Measurements from ENCODE around the gene MFSD12. TPM values are rescaled to one million over a fixed set of nuclear protein-coding genes. Genes with fewer than 3 reads are reported as not detected.

Gene MFSD12
- total RNA-seq, 1 experiment from 2014 or later, result 115 TPM

DNA sequence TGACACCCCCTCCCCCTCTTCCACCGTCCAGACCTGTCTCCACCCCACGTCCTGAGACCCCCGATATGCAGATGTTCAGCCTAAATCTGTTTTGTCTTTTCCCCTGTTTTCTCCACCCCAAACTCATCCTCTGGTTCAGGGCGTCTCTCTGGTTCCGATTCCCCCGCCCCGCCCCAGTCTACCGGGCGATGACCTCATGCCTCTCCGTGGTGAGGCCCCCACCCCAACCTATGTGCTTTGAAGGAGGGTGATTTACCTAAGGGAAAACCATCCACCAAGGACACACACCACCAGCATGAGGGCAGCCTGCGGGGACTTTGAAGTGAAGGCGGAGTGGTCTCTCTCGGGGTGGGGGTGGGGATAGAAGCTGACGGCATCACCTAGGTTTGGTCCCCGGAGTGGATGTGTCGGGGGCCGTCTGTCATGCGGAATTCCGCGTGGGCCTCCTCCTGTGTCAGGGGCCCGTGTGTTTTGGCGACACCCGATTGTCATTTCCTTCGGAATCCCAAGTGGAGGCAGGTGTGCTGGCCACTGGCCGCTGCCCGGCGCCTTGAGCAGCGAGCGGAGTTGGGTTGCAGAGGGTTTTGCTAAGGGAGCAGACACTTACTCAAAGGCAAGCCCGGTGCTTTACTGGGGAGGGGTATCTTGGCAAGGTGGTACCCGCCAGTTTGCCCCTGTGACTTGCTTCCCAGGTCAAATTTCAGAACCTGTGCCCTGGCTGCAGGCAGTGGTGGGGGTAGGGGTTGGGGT lies 49.8 kb downstream of the MFSD12 start:
- no peak for DNase-seq (ENCODE audit: low read depth)

- peak; percentile 18 for DNase-seq (ENCODE audit: low read depth)
Observed at GRCh38 chr19:3506384-3507340, 50.7 kb downstream of the MFSD12 start.

DNA sequence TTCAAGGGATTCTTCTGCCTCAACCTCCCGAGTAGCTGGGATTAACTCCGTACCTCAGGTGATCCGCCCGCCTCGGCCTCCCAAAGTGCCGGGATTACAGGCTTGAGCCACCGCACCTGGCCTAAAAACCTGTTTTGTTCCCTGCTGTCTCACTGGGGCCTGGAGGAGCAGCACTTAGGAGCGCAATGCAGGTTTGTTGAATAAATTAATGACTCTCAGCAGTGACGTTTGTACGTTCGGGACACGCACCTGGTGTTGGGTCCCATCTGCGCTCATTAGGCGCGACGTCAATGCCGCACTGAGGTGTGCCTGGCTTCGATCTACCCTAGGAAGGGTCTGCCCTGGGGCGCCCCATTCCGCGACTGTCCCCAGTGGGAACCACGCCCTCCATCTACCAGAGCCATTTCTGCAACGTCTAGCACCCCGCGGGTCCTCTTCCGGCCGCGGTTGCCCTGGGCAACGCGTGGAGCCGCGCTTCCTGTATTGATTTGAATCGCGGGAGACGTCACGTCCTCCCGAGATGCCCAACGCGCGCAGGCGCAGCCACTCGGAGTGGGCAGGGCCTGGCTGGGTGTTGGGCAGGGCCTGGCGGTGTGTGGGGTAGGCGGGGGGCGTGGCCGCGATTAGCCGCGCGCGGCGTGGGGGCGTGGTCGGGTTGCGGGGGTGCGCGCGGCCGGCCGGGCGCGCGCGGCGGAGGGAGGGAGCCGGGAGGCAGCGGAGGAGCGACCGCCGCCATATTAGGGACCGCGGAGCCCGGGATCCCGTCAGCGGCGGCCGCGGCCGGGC lies 51.6 kb downstream of the MFSD12 start, which contains the start of gene FZR1:
TSS of gene FZR1 (plus strand) at position 714 of the 786 bp plus-strand sequence. CDS start 16,679 bp downstream, outside the sequence.
- DNase-seq (ENCODE audit: low read depth), result peak; percentile 98

- no peak for DNase-seq (ENCODE audit: low read depth)
Observed at GRCh38 chr19:3504735-3505134, 52.7 kb downstream of the MFSD12 start.

DNA sequence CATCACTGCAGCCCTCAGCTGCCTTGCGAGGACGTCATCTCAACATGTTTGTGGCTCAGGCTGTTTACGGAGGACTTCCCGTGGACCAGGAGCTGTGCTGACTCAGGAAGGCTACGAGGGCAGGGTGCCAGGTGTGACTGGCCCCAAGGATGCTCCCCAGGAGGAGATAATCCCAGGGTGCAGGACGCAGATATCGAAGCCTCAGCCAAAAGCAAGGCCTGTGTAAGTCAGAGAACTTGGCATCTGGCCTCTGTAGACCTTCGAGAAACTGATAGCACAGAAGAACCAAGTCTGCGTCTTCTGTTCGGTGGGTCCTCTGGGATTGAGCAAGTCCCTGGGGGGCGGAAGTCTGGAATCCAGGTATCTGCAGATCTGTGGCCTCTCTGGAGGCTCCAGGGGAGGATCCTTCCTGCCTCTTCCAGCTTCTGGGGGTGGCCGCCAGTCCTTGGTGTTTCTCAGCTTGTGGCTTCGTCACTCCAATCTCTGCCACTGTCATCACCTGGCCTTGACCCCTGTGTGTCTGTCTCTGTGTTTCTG lies 54.3 kb downstream of the MFSD12 start:
- DNase-seq (ENCODE audit: low read depth), result no peak

DNA sequence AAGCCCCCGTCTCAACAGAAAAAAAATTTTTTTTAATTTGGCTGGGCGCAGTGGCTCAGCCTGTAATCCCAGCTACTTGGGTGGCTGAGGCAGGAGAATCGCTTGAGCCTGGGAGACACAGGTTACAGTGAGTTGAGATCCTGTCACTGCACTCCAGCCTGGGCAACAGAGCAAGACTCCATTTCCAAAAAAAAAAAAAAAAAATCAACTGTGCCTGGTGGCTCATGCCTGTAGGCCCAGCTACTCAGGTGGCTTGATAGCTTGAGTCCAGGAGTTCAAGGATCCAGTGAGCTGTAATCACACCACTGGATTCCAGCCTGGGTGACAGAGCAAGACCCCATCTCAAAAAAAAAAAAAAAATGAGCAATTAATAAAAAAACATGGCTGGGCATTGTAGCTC lies 55.6 kb downstream of the MFSD12 start:
- no peak for DNase-seq (ENCODE audit: low read depth)

- DNase-seq (ENCODE audit: low read depth), result peak; percentile 94
Observed at GRCh38 chr19:3500429-3501101, 56.8 kb downstream of the MFSD12 start, which contains the start of gene DOHH. Gene DOHH (minus strand): TSS chr19:3500674. CDS start chr19:3496814, 3,860 bp downstream.

- DNase-seq (ENCODE audit: low read depth), result no peak
Observed at GRCh38 chr19:3499738-3500428, 57.5 kb downstream of the MFSD12 start.

DNA sequence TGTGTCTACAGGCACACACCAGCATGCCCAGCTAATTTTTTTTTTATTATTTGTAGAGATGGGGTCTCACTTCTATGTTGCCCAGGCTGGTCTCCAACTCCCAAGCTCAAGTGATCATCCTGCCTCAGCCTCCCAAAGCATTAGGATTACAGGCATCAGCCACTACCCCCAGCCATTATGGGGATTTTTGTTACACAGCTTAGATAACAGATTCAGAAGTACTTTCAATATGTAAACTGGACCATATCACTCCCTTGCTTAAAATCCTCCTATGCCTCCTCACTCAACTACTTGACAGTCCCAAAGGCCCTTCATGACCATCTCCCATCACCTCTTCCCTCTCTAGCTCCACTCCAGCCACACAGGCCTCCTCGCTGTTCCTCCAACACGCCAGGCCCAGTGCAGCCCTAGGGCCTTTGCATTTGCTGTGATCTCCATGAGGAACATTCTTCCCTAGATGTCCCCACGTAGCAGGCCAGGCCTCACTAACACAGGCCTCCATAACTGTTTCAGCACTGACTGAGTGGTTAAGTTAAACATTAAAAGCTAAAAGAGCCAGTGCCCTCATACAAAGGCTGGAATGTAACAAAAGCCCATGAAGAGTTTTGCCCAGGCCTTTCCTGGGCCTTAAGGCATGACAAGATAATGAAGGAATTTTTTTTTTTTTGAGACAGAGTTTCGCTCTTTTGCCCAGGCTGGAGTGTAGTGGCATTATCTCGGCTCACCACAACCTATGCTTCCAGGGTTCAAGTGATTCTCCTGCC lies 59.4 kb downstream of the MFSD12 start:
- DNase-seq (ENCODE audit: low read depth), result no peak

DNA sequence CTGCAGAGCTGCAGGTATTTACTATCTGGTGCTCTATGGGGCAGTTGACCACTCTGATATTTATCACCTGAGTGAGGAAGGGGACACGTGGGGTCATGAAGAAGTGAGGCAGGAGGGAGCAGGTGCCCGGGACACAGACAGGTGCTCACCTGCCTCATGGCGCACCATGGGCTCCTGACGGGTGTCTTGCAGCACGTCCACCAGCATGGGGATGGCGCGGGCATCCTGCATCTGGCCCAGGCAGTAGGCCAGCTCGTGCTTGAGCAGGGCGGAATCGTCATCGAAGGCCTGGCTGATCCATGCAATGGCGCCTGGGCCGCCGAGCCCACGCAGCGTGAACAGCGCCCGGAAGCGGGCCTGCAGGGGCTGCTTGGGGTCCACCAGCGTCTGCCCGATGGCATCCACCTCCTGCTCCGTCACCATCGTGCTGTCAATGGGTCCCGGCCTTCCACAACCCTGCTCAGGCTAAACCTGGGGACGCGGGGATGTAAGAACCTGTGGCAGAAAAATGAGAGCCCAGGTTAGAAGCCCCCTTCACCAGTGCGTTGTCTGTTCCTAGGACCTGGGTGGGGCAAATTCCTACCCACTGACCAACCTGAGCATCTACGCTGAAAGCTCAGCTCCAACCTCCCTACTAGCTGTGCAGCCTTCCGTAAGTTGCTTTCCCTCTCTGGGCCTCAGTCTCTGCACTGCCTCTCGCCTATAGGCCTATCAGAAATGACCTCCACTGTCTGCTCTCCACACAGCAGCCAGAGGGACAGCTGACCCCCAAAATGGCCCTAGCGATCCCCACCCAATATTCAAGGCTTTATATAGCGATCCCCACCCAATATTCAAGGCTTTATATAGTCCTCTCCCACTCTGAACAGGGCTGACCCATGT lies 60.8 kb downstream of the MFSD12 start:
- no peak for DNase-seq (ENCODE audit: low read depth)

DNA sequence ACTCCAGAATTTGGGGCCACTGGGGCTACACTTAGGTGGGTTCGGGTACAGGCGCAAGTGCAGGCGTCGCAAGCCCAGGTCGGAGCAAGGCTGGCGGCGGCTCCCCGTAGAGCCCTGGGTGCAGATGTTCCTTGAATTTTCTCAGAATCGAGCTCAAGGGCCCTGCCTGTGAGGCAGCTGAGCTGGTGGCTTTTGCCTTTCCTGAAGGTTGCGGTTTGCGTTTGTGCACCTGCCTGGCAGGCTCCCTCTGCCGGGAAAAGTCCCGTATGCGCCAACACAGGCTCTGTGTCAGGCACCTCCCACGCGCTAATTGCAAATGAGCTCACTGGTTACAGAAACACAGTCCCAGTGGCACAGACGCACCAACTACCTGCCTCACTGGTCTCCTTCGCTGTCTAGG lies 62.8 kb downstream of the MFSD12 start:
- no peak for DNase-seq (ENCODE audit: low read depth)

Other genes with a start within 250 kb of the MFSD12 start
- 53.3 and 61.3 TPM in 2 replicates for gene NFIC, start 191.0 kb downstream of the MFSD12 start, total RNA-seq (2014; rRNA removed)
- gene SMIM24, start 77.1 kb downstream of the MFSD12 start, total RNA-seq (2014; rRNA removed), result 0.40 TPM in 1 of 2 replicates, not detected in the other
- gene SMIM44, start 74.1 kb downstream of the MFSD12 start, total RNA-seq (2014; rRNA removed), result not detected in 2 replicates
- gene DOHH, start 56.9 kb downstream of the MFSD12 start, total RNA-seq (2014; rRNA removed), result 25.0 and 26.2 TPM in 2 replicates
- gene FZR1, start 51.3 kb downstream of the MFSD12 start, total RNA-seq (2014; rRNA removed), result 56.5 and 60.1 TPM in 2 replicates
- gene TEKTIP1, start 18.4 kb downstream of the MFSD12 start, total RNA-seq (2014; rRNA removed), result not detected in 2 replicates
- gene HMG20B, start 15.4 kb upstream of the MFSD12 start, total RNA-seq (2014; rRNA removed), result 127 and 135 TPM in 2 replicates
- 0.06 and 0.17 TPM in 2 replicates for gene GIPC3, start 27.9 kb upstream of the MFSD12 start, total RNA-seq (2014; rRNA removed)
- 0.57 and 0.64 TPM in 2 replicates for gene TBXA2R, start 49.3 kb upstream of the MFSD12 start, total RNA-seq (2014; rRNA removed)
- 32.3 and 35.8 TPM in 2 replicates for gene CACTIN, start 69.2 kb upstream of the MFSD12 start, total RNA-seq (2014; rRNA removed)
- gene PIP5K1C, start 142.9 kb upstream of the MFSD12 start, total RNA-seq (2014; rRNA removed), result 26.4 and 29.0 TPM in 2 replicates
- not detected in 2 replicates for gene TJP3, start 150.8 kb upstream of the MFSD12 start, total RNA-seq (2014; rRNA removed)
- gene APBA3, start 204.1 kb upstream of the MFSD12 start, total RNA-seq (2014; rRNA removed), result 19.3 and 28.5 TPM in 2 replicates
- gene MRPL54, start 205.1 kb upstream of the MFSD12 start, total RNA-seq (2014; rRNA removed), result 38.0 and 50.2 TPM in 2 replicates
- gene RAX2, start 214.6 kb upstream of the MFSD12 start, total RNA-seq (2014; rRNA removed), result not detected in 2 replicates
- not detected in 2 replicates for gene MATK, start 228.8 kb upstream of the MFSD12 start, total RNA-seq (2014; rRNA removed)